Measurements from ENCODE around the gene RHAG.
"Not testable (repeated sequence)": the region's sequence is repeated elsewhere in the genome, so short reads cannot be mapped to it uniquely, and the experiment has no call there.

Gene RHAG

DNA sequence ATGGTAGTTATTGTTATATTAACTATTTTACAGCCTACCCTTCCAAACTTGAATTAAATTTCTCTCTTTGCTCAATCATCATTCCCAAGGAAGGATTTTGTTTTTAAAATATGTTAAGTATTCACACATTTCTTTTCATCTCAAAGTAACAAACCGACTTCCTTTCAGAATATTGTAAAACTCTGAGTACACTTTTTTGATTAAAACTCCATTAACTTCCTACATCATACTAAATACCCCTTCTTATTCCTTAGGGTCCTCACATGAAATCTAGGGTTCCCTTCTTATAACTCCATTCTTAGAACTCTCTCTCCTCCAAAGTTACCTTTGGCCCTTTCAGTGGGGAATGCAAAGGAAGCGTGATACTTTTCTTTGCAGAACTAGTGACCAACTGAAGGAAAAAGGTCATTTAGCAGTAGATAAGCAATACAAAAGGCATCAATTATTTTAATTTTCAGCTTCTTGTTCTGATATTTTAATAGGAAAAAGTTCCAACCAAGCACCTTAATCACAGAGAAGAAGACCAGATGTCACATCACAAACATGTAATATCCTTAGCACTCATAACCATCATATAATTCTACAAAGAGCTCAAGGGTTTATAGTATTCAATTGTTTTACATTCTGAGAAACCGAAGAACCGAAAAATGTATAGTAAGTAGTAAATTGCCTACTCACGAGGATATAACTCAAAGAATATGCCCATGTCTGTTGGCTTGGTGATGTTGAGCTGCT, 494 bp downstream of the RHAG start:
- no peak for DNase-seq

DNA sequence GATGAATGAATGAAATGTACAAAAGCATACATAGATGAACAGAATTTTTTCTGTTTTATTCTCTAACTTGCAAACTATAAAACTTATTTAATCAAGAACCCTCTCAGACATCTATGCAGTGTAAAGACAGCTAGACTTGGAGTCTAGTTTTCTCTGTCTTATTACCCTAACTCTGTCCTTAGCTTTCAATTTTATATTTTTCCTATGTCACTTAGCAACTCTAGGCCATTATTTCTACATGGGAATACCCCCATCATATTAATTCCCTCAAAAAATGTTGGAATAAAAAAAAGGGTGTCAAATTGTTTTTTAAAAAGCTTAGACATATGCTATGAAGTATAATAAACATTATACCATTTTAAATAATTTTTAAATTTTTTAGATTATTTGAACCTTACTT, 1.2 kb downstream of the RHAG start:
- DNase-seq = no peak

DNA sequence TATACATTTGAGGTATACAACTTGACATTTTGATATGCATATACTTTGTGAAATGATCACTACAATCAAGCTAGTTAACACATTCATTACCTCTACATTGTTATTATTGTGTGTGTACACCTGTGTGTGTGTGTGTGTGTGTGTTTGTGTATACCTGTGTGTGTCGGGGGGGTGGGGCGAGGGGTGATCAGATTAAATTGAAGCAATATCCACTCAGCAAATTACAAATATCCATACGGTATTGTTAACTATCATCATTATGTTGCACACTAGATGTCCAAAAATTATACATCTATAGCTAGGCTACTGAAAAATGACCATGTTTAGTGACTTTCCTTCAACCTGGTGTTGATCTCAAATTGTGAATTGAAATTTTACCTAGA, 1.8 kb downstream of the RHAG start:
- no peak for DNase-seq

DNA sequence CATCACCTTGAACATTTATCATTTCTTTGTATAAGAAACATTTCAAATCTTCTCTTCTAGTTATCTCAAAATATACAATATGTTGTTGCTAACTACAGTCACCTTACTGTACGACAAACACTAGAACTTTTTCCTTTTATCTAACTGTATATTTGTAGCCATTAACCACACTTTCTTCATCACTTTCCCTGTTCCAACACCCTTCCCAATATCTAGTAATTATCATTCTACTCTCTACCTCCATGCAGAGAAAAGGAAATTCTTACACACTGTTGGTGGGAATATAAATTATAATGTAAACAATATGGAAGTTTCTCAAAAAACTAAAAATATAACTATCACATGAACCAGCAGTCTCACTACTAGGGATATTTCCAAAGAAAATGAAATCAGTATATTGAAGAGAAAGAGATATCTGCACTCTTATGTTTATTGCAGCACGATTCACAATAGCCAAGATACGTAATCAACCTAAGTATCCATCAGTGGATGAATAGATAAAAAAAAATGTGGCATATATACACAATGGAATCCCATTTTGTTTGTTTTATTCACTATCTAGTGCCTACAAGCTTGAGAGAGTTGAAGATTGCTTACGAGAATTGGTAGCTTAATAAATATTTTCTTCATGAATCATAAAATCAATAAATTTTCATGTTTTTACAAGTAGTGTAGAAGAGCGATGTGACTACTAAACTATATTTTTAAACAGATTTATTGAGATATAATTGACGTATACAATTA, 2.4 kb downstream of the RHAG start:
- DNase-seq = no peak

DNA sequence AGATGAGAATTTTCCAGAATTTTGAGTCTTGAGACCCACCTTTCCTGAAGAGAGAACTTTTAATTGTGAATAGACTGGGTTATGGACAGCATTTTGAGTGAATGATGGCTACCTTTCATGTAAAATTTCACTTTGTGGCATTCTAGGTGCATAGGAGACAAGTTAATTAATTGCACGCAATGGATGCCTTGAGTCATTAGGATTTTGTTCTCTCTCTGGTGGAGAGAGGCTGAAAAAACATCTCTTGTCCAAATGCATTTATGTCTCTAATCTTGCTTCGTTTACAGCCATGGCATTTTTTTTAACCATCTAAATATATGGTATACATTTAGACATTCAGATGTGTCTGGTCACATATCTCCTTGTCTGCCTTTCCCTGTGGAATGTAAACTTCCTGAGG, 3.1 kb downstream of the RHAG start:
- no peak for DNase-seq

DNA sequence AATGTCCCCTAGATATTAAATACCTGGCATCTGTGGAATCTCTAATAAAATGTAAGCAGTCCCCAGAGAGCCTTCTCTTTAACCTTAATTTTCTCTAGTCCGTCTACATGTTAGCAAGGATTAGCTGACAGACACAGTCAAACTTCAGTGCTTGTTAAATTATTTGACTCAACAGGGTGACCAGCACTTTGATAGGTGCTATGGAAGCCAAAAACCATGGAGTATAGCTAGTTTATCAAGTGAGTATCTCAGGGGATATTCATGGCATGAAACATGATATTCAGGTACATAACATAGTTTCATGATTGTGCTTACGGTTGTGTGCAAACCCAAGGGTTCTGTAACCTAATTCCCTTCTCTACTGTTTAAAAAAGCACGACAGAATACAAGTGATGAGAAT, 3.9 kb downstream of the RHAG start:
- DNase-seq = no peak

DNA sequence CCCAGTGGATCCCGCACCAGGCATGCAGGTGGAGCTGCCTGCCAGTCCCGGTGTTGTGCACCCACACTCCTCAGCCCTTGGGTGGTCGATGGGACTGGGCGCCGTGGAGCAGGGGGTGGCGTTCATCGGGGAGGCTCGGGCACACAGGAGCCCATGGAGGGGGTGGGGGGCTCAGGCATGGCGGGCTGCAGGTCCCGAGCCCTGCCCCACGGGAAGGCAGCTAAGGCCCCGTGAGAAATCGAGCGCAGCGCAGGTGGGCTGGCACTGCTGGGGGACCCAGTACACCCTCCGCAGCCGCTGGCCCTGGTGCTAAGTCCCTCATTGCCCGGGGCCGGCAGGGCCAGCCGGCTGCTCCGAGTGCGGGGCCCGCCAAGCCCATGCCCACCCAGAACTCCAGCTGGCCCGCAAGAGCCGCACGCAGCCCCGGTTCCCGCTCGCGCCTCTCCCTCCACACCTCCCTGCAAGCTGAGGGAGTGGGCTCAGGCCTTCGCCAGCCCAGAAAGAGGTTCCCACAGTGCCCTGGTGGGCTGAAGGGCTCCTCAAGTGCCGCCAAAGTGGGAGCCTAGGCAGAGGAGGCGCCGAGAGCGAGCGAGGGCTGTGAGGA, 7.1 kb downstream of the RHAG start:
- DNase-seq = not testable (repeated sequence)

DNA sequence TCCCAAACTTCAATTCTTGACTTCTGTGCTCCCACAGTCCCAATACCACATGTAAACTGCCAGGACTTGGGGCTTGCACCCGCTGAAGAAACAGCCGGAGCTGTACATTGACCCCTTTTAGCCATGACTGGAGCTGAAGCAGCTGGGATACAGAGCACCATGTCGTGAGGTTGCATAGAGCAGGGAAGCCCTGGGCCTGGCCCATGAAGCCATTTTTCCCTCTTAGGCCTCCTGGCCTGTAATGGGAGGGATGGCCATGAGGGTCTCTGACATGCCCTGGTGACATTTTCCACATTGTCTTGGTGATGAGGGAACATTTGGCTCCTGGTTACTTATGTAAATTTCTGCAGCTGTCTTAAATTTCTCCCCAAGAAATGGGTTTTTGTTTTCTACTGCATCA, 9.8 kb downstream of the RHAG start:
- no peak for DNase-seq

DNA sequence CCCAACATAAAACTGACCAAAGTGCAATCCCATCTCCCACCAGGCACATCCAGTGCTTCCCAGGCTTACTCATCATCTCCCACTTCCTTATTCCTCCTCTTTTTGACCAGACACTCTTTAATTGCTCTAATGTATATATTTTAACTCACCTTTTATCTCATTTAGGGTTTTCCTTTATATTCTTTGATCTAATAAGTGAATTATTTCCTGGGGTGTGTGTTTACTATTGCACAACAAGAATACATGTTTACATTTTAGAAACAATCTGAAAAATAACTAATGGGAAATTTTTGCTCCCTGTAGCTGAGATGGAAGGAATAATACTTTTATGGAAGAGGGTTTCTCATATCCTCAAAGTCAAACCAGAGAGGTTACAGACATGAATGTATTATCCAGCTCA, 18.4 kb downstream of the RHAG start:
- no peak for DNase-seq

DNA sequence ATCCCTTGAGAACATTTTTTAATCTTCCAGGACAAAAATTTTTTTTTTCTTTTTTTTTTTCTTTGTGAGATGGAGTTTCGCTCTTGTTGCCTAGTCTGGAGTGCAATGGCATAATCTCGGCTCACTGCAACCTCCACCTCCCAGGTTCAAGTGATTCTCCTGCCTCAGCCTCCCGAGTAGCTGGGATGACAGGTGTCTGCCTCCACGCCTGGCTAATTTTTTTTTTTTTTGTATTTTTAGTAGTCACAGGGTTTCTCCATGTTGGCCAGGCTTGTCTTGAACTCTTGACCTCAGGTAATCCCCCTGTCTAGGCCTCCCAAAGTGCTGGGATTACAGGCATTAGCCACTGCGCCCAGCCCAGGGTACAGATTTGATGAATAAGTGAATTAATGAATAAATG, 22.5 kb downstream of the RHAG start:
- DNase-seq = not testable (repeated sequence)

DNA sequence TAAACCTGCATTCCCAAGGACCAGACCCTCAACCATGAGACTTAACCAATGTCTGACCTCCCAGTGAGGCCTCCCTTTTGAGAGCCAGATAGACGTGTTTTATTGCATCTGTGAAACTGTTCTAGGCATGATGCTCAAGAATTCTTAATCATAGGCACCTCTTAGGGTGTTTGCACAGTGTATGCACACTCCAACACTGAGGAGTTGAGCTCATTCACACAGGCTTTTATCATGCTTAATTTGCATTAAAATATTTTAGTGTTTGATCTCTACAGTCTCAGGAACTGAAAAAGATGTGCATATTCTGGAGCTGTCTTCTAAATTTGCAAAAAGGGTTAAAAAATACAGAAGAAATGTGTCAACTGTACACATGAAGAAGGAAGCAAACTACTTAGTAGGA, 27.4 kb downstream of the RHAG start:
- DNase-seq = no peak

DNA sequence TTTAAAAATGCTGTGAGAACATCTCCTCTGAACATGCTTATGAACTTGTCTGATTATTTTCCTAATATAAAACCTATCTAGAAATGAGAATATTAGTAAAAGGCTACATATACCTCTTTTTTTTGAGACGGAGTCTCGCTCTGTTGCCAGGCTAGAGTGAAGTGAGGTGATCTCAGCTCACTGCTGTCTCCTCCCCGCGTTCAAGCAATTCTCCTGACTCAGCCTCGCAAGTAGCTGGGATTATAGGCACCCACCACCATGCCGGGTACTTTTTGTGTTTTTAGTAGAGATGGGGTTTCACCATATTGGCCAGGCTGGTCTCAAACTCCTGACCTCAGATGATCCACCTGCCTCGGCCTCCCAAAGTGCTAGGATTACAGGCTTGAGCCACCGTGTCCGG, 28.4 kb downstream of the RHAG start:
- DNase-seq = not testable (repeated sequence)

DNA sequence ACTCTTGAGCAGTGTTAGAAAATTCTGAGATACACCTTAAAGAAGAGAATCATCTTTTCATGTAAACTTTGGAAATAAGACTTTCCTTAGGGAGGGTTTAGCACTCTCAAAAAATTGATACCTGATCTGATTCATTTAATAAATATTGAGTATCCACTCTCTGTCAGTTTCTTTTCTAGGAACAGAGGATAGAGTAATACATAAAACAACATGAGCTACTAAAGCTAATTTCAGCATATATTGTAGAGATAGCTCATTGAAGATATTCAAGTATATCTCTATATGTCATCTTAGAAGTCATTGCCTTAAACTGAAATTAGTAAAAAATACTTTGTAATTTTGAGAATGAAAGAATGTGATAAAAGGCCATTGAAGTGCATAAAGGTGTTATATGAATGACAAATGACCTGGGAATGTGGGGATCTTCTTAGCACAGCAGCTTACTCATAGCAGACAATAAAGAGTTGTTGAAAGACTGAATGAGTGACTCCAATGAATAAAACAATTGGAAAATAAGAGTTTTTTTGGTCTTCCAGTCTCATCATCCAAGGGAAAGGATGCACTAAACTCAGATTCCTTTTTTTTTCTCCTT, 29.2 kb downstream of the RHAG start:
- DNase-seq = no peak

DNA sequence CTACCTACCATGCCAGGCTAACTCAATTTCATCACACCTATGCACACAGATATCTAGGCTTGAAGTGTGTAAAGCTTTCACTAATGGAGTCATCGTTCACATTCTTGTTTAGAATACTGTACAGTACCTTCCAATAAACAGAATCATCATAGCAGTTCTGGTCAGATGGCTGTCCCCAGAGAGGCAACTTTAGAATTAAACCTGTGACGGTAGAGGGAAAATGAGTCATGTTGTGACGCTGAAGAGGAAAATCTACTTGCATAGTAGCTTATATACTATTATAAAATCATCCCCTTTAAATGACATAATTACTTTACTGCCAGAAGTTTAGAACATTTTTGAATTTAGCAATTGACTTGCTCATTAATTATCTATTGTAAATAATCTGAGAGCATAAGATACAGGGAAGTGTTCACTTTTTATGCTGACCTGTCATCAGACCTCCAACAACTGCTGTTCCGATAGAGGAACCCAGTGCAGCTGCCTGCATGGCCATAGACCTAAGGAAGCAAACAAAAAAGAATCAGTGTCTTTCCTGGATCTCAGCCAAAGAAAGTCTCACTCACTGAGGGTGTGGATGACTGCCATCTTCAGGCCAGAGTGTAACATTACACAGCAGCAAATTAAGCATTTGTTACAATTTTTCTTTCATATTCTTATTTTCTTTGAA, 29.8 kb downstream of the RHAG start:
- DNase-seq = peak; percentile 4

DNA sequence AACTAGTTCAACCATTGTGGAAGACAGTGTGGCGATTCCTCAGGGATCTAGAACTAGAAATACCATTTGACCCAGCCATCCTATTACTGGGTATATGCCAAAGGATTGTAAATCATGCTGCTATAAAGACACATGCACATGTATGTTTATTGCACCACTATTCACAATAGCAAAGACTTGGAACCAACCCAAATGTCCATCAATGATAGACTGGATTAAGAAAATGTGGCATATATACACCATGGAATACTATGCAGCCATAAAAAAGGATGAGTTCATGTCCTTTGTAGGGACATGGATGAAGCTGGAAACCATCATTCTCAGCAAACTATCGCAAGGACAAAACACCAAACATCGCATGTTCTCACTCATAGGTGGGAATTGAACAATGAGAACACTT, 32.6 kb downstream of the RHAG start:
- DNase-seq = not testable (repeated sequence)

DNA sequence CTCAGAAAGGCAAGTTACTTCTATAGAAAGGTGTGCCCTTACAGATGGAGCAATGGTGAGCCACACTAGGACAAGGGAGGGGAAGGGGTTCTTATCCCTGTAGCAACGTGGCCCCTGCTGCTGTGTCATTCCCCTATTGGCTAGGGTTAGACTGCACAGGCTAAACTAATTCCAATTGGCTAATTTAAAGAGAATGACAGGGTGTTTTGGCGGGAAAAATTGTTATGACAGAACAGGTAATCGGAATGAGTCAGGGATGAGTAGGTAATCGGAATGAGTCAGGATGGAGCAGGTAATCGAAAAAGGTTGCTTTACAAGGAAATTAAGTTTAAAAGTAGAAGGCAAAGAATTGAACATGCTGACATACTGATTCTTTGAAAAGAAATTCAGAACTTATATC, 49.4 kb downstream of the RHAG start:
- DNase-seq = not testable (repeated sequence)

DNA sequence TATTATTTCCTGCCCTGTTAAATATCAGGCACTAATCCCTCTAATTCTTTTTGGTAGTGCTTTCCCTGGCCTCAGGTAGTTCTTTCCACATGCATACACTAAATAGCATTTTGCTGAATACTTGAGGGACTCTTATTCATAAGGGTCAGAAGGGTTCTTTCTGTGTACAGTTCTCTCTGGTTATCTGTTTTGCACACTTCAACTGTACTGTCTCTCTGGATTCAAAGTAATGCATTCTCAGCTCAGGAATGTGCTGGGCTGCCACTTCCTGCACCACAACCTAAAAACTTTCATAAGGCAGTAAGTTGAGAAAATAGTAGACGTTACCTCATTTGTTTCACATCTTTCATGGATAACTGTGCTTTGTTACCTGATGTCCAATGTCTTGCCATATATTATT, 54.1 kb downstream of the RHAG start:
- DNase-seq = no peak

DNA sequence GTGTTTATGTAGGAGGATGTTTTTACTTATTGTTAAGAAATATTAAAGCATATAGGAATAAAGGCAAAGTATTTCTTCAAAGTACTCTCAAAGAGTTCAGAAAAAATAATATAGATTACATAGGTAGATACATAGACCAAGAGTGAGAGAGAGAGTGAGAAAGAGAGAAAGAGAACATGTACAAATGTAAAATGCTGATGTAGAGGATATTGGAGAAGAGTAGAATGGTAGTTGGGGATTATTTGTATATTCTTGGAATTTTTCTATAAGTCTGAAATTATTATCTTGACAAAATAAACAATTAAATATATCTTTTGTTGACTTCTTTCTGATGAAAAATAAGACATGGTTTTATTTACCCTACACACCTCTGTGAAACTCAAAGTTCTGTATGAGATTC, 57.0 kb downstream of the RHAG start:
- no peak for DNase-seq

DNA sequence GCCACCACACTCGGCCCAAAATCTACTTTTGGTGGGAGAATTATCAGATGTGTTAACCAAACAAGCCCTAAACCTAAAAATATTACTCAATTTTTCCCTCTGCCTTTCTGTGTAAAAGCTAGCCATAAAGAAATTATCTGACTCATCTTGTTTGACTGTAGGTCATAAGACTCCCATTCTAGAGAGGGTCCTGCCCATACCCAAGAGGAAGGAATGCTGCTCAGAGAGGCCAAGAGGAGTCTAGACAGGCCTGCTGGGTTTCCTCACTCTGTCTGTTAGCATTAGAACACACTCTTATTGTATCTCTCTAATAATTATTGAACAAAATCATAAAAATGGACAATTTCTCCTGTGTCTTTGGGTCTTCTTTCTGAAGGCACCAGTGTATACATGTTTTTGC, 60.0 kb downstream of the RHAG start:
- no peak for DNase-seq

DNA sequence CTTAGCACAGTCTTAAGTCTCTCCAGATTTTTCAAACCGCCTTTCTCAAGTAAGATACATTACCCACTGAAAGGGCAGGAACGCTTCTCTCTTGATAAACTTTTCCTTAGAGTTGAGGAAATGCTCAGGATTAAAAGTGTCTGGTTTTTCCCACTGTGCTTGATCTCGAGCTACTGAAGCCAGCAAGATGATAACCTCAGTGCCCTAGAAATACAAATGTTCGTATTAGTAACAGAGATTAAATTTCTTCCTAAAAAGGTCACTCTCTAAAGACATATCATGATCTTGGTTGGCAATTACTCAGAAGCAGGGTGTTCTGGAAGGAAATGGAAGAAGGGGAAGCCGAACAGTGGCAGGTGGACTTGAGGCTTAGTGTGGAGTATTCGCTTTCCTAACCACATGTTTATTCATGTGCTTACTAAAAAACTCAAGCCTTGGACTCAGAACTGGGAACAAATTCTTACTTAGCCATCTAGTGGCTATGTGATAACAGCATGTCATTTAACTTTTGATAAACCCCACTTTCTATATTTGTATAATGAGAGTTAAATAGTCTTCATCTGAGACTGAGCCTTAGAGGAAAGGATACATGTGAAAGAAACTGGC, 66.1 kb downstream of the RHAG start:
- no peak for DNase-seq

DNA sequence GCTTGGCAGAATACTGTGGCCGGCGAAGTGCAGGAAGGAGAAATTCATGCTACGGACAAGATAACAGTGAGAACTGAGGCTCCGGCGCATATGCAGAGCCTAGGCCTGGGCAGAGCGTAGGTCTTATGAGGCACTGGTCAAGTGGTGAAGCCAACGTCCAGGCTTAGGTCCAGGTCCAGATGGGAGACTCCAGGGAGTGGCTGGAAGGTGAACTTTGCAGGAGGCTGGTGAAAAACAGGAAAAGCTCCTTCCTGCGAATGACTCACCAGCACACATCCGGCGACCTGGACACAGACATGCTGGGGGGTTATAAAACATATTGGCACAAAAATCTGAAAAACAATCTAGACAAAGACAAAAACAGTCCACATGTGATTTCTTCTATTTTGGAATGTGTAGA, 70.8 kb downstream of the RHAG start:
- DNase-seq = no peak

DNA sequence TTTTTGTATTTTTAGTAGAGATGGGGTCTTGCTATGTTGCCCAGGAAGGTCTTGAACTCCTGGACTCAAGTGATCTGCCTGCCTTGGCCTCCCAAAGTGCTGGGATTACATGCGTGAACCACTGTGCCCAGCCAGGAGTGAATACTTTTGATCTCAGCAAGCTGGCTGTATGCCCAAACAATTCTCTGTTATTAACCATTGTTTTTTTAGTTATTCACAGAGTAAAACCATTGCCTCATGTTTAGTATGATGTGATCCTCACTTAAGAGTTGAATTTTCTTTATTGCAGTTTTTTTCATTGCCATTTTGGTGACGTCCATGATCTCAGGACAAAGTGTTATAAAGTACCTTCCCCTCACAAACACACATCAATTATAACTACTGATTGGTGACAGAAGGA, 71.4 kb downstream of the RHAG start:
- DNase-seq = no peak
